DMS 273 (cell line): ENCODE results near the gene GRM5.

Source experiments
- DNase-seq: peaks from one replicate; lab custom pipeline; 2025; ENCODE audit not compliant: unreplicated experiment; lab: John Stamatoyannopoulos, UW

The GRM5 gene

GRCh38 chr11:88709567-88709966 lies 356.2 kb downstream of the GRM5 start:
- DNase-seq, result no peak

- no peak for DNase-seq
These were observed 361.3 kb downstream of the GRM5 start for GRCh38 chr11:88704485-88704884.

GRCh38 chr11:88701816-88702215 lies 364.0 kb downstream of the GRM5 start:
- no peak for DNase-seq

GRCh38 chr11:88697139-88697538 lies 368.6 kb downstream of the GRM5 start:
- no peak for DNase-seq

GRCh38 chr11:88695689-88696414 lies 369.9 kb downstream of the GRM5 start:
- no peak for DNase-seq

GRCh38 chr11:88692306-88693086 lies 373.3 kb downstream of the GRM5 start:
- DNase-seq, result no peak

GRCh38 chr11:88689548-88690240 lies 376.1 kb downstream of the GRM5 start:
- DNase-seq, result no peak

- no peak for DNase-seq
These were observed 382.8 kb downstream of the GRM5 start for GRCh38 chr11:88683024-88683423.

- DNase-seq, result no peak
These were observed 385.0 kb downstream of the GRM5 start for GRCh38 chr11:88680806-88681205.

GRCh38 chr11:88666364-88666763 lies 399.4 kb downstream of the GRM5 start:
- DNase-seq, result no peak

- no peak for DNase-seq
These were observed 408.6 kb downstream of the GRM5 start for GRCh38 chr11:88657076-88657738.

- DNase-seq, result no peak
These were observed 409.5 kb downstream of the GRM5 start for GRCh38 chr11:88656283-88656682.

GRCh38 chr11:88655656-88656055 lies 410.1 kb downstream of the GRM5 start:
- DNase-seq, result no peak

GRCh38 chr11:88655196-88655595 lies 410.6 kb downstream of the GRM5 start:
- DNase-seq, result no peak

- DNase-seq, result no peak
These were observed 414.2 kb downstream of the GRM5 start for GRCh38 chr11:88651556-88651955.

GRCh38 chr11:88644724-88645123 lies 421.1 kb downstream of the GRM5 start:
- no peak for DNase-seq

GRCh38 chr11:88632163-88632562 lies 433.6 kb downstream of the GRM5 start:
- DNase-seq, result no peak

GRCh38 chr11:88631497-88631896 lies 434.3 kb downstream of the GRM5 start:
- no peak for DNase-seq

- no peak for DNase-seq
These were observed 436.3 kb downstream of the GRM5 start for GRCh38 chr11:88629496-88629895.

- DNase-seq, result no peak
These were observed 439.6 kb downstream of the GRM5 start for GRCh38 chr11:88626216-88626615.

- no peak for DNase-seq
These were observed 442.3 kb downstream of the GRM5 start for GRCh38 chr11:88623531-88623930.
